Chondrocyte (in vitro differentiated cells): ENCODE data around the gene GCNT2. TPM values are rescaled to one million over a fixed set of nuclear protein-coding genes. Genes with fewer than 3 reads are reported as not detected.
"Not testable (repeated sequence)": the region's sequence is repeated elsewhere in the genome, so short reads cannot be mapped to it uniquely, and the experiment has no call there.

Experiments used
- DNase-seq: peaks from one replicate; pipeline ENCODE4 v3.0.0; 2021; ENCODE audit warnings: mixed read lengths, low spot score
- H3K27ac Mint-ChIP-seq: one replicate; pipeline ENCODE4 v1.8.0; 2021; ENCODE audit warnings: mild to moderate bottlenecking, moderate library complexity, mixed read lengths; ENCODE audit not compliant: unreplicated experiment
- H3K27me3 Mint-ChIP-seq: 2 replicates; pipeline ENCODE4 v1.8.0; 2021; ENCODE audit warnings: low read depth, mixed read lengths
- H3K36me3 Mint-ChIP-seq: 2 replicates; pipeline ENCODE4 v1.8.0; 2021; ENCODE audit warnings: low read depth, mixed read lengths
- H3K4me1 Mint-ChIP-seq: 2 replicates; pipeline ENCODE4 v1.8.0; 2021; ENCODE audit warnings: low read depth, mild to moderate bottlenecking, mixed read lengths
- H3K4me3 Mint-ChIP-seq: one replicate; pipeline ENCODE4 v1.8.0; 2021; ENCODE audit warnings: mild to moderate bottlenecking, moderate library complexity, mixed read lengths; ENCODE audit not compliant: unreplicated experiment
- H3K9me3 Mint-ChIP-seq: 2 replicates; pipeline ENCODE4 v1.8.0; 2021; ENCODE audit warnings: low read depth, mixed read lengths
- total RNA-seq: library from RNA; stranded (reverse); gene quantifications from 3 replicates; pipeline ENCODE4 v1.2.1, GENCODE V29; 2021
- TF ChIP-seq, protein P1 (sequence below): fragments of 200-600 bp; sonication (generic); IDR thresholded peaks from 2 replicates; pipeline ENCODE4 v1.5.0; 2021; ENCODE audit warnings: antibody characterized with exemption, mild to moderate bottlenecking, moderate library complexity

The GCNT2 gene
- total RNA-seq, 1 donor from 2014 or later, result 0.67 TPM

DNA sequence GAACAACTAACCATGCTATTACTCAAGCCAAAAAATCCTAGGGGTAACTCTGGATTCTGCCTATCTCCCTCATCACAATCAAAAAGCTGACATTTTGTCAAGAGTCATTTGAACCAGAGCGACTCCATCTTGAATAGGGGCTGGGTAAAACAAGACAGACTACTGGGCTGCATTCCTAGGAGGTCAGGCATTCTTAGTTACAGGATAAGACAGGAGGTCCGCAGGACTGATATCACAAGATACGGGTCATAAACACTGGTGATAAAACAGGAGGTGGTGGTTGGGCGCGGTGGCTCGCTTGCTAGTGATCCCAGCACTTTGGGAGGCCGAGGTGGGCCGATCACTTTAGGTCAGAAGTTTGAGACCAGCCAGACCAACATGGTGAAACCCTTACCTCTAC, 141.1 kb downstream of the GCNT2 start:
- TF ChIP-seq, protein P1, sequence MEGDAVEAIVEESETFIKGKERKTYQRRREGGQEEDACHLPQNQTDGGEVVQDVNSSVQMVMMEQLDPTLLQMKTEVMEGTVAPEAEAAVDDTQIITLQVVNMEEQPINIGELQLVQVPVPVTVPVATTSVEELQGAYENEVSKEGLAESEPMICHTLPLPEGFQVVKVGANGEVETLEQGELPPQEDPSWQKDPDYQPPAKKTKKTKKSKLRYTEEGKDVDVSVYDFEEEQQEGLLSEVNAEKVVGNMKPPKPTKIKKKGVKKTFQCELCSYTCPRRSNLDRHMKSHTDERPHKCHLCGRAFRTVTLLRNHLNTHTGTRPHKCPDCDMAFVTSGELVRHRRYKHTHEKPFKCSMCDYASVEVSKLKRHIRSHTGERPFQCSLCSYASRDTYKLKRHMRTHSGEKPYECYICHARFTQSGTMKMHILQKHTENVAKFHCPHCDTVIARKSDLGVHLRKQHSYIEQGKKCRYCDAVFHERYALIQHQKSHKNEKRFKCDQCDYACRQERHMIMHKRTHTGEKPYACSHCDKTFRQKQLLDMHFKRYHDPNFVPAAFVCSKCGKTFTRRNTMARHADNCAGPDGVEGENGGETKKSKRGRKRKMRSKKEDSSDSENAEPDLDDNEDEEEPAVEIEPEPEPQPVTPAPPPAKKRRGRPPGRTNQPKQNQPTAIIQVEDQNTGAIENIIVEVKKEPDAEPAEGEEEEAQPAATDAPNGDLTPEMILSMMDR, result no peak
- Mint-ChIP-seq H3K9me3 (peaks cover 14% of the 10 kb centered on the region), H3K27ac (no peak overlapping the region), H3K27me3 (peaks cover 12% of the 10 kb centered on the region), H3K4me3 (no peak overlapping the region), H3K4me1 (no peaks in the 10 kb centered on the region), H3K36me3 (peaks cover 6% of the 10 kb centered on the region)
- DNase-seq, result no peak

DNA sequence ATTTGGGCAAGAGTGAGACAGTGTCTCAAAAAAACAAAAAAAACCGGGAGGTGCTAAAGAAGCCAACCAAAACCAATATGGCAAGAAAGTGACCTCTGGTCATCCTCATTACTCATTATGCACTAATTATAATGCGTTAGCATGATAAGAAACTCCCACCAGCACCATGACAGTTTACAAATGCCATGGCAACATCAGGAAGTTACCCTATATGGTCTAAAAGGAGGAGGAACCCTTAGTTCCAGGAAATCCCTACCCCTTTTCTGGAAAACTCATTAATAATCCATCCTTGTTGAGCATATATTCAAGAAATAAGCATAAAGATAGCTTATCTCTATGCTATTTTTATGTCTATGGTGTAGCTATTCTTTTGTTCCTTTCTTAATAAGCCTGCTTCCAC, 141.6 kb downstream of the GCNT2 start:
- TF ChIP-seq, protein P1, result no peak
- H3K27ac Mint-ChIP-seq, result no peak overlapping the region
- peaks cover 13% of the 10 kb centered on the region for H3K27me3 Mint-ChIP-seq
- peaks cover 14% of the 10 kb centered on the region for H3K9me3 Mint-ChIP-seq
- peaks cover 6% of the 10 kb centered on the region for H3K36me3 Mint-ChIP-seq
- no peaks in the 10 kb centered on the region for H3K4me1 Mint-ChIP-seq
- no peak overlapping the region for H3K4me3 Mint-ChIP-seq
- DNase-seq, result no peak

DNA sequence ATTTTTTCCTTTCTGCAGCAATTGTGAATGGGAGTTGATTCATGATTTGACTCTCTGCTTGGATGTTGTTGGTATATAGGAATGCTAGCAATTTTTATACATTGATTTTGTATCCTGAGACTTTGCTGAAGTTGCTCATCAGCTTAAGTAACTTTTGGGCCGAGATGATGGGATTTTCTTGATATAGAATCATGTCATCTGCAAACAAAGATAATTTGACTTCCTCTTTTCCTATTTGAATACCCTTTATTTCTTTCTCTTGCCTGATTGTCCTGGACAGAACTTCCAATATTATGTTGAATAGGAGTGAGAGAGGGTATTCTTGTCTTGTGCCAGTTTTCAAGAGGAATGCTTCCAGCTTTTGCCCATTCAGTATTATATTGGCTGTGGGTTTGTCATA, 144.4 kb downstream of the GCNT2 start:
- not testable (repeated sequence) for H3K4me1 Mint-ChIP-seq, DNase-seq, H3K36me3 Mint-ChIP-seq, H3K4me3 Mint-ChIP-seq, H3K27ac Mint-ChIP-seq
- peaks cover 14% of the 10 kb centered on the region for H3K9me3 Mint-ChIP-seq
- peaks cover 14% of the 10 kb centered on the region for H3K27me3 Mint-ChIP-seq

DNA sequence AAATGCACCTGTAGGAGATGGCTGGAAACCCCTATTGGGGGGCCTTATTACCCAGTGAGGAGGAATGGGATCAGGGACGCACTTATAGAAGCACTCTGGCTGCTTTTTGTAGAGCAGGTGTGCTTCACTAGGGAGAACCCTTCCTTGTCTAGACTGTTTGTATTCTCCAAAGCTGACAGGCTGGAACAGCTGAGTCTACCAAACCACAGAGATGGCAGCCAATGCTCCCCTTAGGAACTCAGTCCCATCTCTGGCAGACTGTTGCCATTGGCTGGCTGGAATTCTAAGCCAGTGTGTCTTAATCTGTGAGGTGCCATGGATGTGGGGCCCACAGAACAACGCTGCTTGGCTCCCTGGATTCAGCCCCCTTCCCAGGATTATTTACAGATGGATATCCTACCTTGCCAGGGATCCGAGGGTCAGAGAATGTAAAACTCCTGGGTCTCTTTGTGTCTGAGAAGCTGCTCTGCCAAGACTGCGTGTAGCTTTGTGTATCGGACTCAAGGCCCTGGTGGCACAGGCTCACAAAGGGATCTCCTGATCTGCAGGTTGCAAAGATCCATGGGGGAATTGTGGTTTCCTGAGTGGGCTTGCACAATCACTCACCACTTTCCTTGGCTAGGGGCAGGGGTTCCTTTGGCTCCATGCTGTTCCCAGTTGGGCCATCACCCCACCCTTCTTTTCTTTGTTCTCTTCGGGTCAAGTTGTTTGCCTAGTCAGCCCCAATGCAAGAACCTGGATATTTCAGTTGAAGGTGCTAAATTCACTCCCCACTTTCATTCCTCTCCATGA, 147.2 kb downstream of the GCNT2 start:
- H3K9me3 Mint-ChIP-seq, result peaks cover 14% of the 10 kb centered on the region
- no peaks in the 10 kb centered on the region for H3K4me1 Mint-ChIP-seq
- DNase-seq, result no peak
- no peak overlapping the region for H3K27ac Mint-ChIP-seq
- TF ChIP-seq, protein P1, result no peak
- no peak overlapping the region for H3K4me3 Mint-ChIP-seq
- peaks cover 14% of the 10 kb centered on the region for H3K27me3 Mint-ChIP-seq
- H3K36me3 Mint-ChIP-seq, result peaks cover 6% of the 10 kb centered on the region

DNA sequence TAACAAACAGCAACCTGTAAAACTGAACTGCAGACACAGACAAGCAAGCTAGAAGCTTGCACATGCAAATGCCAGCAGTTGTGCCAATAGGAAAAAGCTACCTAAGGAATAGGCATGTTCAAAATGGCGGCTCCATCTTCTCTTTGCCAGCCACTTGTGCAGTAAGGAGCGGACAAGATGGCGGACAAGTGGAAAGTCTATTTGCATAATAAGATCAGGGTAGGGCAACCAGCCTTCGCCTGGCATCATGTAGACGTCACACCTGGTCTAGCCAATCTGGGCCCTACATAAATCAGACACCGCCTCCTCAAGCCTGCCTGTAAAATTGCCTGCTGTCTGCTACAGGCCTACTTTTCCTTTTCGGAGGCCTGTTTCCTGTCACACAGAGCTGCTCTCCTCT, 155.3 kb downstream of the GCNT2 start:
- TF ChIP-seq, protein P1, result no peak
- H3K4me3 Mint-ChIP-seq, result no peak overlapping the region
- no peaks in the 10 kb centered on the region for H3K4me1 Mint-ChIP-seq
- H3K36me3 Mint-ChIP-seq, result no peaks in the 10 kb centered on the region
- DNase-seq, result no peak
- no peak overlapping the region for H3K27ac Mint-ChIP-seq
- no peaks in the 10 kb centered on the region for H3K9me3 Mint-ChIP-seq
- H3K27me3 Mint-ChIP-seq, result no peaks in the 10 kb centered on the region

DNA sequence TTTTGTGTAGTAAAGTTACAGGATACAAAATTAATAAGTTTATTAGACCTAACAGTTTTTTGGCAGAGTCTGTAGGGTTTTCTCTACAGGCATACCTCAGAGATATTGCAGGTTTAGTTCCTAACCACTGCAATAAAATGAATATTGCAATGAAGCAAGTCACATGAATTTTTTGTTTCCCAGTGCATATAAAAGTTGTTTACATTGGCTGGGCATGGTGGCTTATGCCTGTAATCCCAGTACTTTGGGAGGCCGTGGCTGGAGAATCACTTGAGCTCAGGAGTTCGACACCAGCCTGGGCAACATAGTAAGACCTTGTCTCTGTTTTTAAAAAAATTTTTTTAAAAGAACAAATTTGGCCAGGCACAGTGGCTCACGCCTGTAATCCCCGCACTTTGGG, 157.3 kb downstream of the GCNT2 start:
- Mint-ChIP-seq H3K27ac (no peak overlapping the region), H3K4me1 (no peaks in the 10 kb centered on the region), H3K4me3 (no peak overlapping the region), H3K36me3 (no peaks in the 10 kb centered on the region), H3K9me3 (no peaks in the 10 kb centered on the region), H3K27me3 (no peaks in the 10 kb centered on the region)
- TF ChIP-seq, protein P1, result no peak
- no peak for DNase-seq
